Mucosa of descending colon (tissue), 3 donors: ENCODE measurements around the gene DNM3. TPM values are rescaled to one million over a fixed set of nuclear protein-coding genes. Genes with fewer than 3 reads are reported as not detected.

Source experiments
- ATAC-seq: fragments of 200-7000 bp; cut with Tn5 transposase; one replicate; pipeline ENCODE4 v1.9.1; 2020; ENCODE audit warnings: mild to moderate bottlenecking, moderate library complexity
- DNase-seq, 3 donors: peaks; one replicate each; pipeline ENCODE4 v3.0.0-alpha.2; 2020
- H3K36me3 ChIP-seq: fragments of 200-600 bp; one replicate; pipeline ENCODE4 v1.8.0; 2021; ENCODE audit warnings: low read depth, mild to moderate bottlenecking
- H3K4me1 ChIP-seq: fragments of 200-600 bp; one replicate; pipeline ENCODE4 v1.8.0; 2021; ENCODE audit warnings: low read depth, mild to moderate bottlenecking
- H3K4me3 ChIP-seq: fragments of 200-600 bp; one replicate; pipeline ENCODE4 v1.8.0; 2021; ENCODE audit warnings: mild to moderate bottlenecking
- H3K9me3 ChIP-seq: fragments of 200-600 bp; one replicate; pipeline ENCODE4 v1.8.0; 2021; ENCODE audit warnings: mild to moderate bottlenecking
- CTCF ChIP-seq: fragments of 200-600 bp; IDR thresholded peaks from one replicate; pipeline ENCODE4 v1.8.0; 2022; ENCODE audit warnings: antibody characterized with exemption, mild to moderate bottlenecking
- intact Hi-C, 2 donors: fragments of 100-400 bp; cut with DNase I in 1 of 2; cut with micrococcal nuclease in 1 of 2; formaldehyde crosslinking; loops; one replicate each; pipeline versions ENCODE4 v1.11.0 to v1.11.1; 2022; cut with DNase I, micrococcal nuclease
- total RNA-seq, 3 donors: library from RNA; stranded (reverse); fragmentation: NEBNext Ultra II Directional in 2 of 3; extraction: Animal tissue kit (Norgen Biotek cat#: 25700) in 2 of 3; gene quantifications; one replicate each; pipeline versions ENCODE4 v1.2.1 to v1.2.4, GENCODE V29; 2021 to 2023
- donor health status: DM: no; HTN: no; CAD: no; lungs with moderate emphysema.
- donor health status: DM: no; HTN: no; CAD: no.
- donor health status: DM: no; HTN: yes; CAD: no.

DNM3 gene
- total RNA-seq, 3 donors from 2014 or later = 1.4 to 6.4 (median 2.1) TPM

DNA sequence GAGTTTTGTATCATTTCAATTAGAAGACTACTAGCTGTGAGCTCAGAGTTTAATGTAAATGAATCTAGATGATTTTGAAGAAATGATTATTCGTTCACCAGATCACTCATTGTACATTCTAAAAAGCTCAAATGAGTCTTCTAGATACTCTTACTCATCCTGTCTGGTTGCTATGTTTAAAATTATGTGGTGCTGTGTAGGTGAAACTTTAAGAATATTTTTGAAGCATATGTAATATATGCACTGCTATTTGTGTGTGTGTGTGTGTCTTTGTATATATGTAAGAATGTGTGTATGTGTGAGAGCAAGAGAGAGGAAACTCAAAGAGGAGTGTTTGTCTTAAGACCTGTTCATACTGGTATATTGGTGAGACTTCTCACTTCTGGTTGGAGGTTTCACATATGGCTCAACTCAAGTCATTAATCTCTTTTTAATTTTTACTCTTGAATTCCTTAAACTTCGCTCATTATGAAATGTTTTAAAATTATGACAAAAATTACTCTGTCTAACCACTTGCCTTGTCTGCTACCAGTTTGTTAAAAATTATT is 570.6 kb downstream of the DNM3 start:
- no peak overlapping the region for H3K4me3 ChIP-seq
- intact Hi-C loops = no loop called here
- no peaks in the 10 kb centered on the region for H3K4me1 ChIP-seq
- no peak for TF ChIP-seq CTCF
- H3K9me3 ChIP-seq = no peaks in the 10 kb centered on the region
- no peak for ATAC-seq
- no peaks in the 10 kb centered on the region for H3K36me3 ChIP-seq
- DNase-seq = no peak

- no peak for ATAC-seq
- Histone ChIP-seq H3K4me3 (no peak overlapping the region), H3K4me1 (no peaks in the 10 kb centered on the region), H3K9me3 (no peaks in the 10 kb centered on the region), H3K36me3 (no peaks in the 10 kb centered on the region)
- intact Hi-C loops = no loop called here
- TF ChIP-seq CTCF = no peak
- no peak for DNase-seq
These were observed 573.0 kb downstream of the DNM3 start for GRCh38 chr1:172414331-172414730.

DNA sequence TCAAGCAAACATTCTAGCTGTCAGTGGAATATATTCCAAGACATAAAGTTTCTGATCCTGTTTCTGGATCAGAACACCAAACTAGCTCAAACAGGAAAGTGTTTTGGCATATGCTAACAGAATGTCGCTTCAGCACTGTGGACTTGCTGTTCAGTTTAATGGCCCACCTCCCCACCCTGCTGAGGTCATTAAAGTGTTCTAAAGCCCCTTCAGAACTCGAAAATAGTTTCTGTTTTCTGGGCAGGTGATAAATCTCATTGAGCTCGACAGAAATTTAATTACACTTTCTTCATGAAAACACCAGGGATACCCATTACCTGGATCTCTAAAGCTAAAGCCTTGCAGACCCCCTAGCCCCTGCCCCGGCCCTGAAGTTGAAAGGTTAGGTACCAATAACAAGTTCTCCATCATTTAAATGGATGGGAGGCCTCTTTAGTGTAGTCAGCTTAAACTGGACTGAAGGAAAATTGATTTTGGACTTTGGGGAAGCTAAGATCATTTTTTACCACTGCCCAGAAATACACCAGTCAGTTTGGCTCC is 575.3 kb downstream of the DNM3 start:
- Histone ChIP-seq H3K9me3 (no peaks in the 10 kb centered on the region), H3K4me3 (no peak overlapping the region), H3K4me1 (no peaks in the 10 kb centered on the region), H3K36me3 (no peaks in the 10 kb centered on the region)
- TF ChIP-seq CTCF = no peak
- DNase-seq (no peak), ATAC-seq (no peak)
- intact Hi-C loops = no loop called here

DNA sequence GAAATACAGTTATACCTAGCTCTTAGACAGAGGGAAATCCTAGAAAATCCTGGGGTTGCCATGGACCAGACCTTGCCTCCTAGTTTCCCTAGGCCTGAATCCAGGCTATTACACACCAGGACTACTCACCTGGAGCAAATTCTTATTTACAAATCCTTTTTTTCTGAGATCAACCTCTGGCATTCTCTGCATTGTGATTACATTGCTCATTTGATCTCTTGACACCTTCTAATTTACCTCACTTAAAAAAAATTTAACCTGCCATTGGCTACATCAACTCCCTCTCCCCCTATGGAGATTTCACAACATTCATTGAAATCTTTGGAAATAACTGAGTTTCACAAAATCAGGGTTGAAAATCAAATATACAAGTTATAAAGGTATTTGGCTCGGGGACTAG is 576.3 kb downstream of the DNM3 start:
- no peak for ATAC-seq
- intact Hi-C loops = no loop called here
- TF ChIP-seq CTCF = no peak
- Histone ChIP-seq H3K9me3 (no peaks in the 10 kb centered on the region), H3K4me1 (no peaks in the 10 kb centered on the region), H3K36me3 (no peaks in the 10 kb centered on the region), H3K4me3 (no peak overlapping the region)
- DNase-seq = no peak

DNA sequence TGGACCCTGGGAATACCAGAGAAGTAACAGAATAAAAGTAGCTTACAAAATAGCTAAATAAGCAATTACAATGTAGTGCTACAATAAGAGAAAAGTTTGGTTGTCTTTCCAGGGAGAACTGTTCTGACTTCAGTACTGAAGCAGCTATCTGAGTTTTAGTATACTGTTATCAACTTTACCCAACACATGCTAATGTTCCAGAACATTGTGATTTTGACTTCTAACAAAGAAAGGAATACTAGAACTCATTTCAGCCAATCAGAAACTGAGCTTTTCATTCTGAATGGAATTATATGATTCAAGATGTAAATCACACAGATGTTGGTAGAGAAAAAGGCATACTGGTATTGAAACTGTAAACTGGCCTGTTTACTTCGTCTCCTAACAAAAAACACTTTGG is 579.1 kb downstream of the DNM3 start, which contains the start of gene C1orf105:
TSS of gene C1orf105 (plus strand) at position 301 of the 400 bp plus-strand sequence. CDS start 201 bp downstream, outside the sequence.
- Histone ChIP-seq H3K4me3 (no peak within 1 kb of the TSS), H3K9me3 (no peaks in the 10 kb centered on the region), H3K36me3 (no peaks in the 10 kb centered on the region), H3K4me1 (no peaks in the 10 kb centered on the region)
- ATAC-seq = no peak
- no peak for DNase-seq
- no peak for TF ChIP-seq CTCF
- intact Hi-C loops = no loop called here
